Activated naive CD4-positive, alpha-beta T cell treated with anti-CD3 and anti-CD28 coated beads, Interleukin-2, amount 50 U/mL, for 72 hours (primary cell): ENCODE measurements around the gene TULP3. TPM values are rescaled to one million over a fixed set of nuclear protein-coding genes. Genes with fewer than 3 reads are reported as not detected.
A peak's percentile ranks its signal among the peaks of the same experiment; 100 is the strongest.

Source experiments
- ATAC-seq, 2 donors: fragments of 150-1000 bp; cut with Tn5 transposase; 2 replicates each; pipeline ENCODE4 v1.10.0; 2021; ENCODE audit warnings: mild to moderate bottlenecking in 2 of 2, moderate library complexity in 2 of 2
- DNase-seq, 2 donors: peaks; one replicate each; pipeline ENCODE4 v3.0.0; 2021 to 2022; ENCODE audit warnings: low spot score in 2 of 2
- H3K27ac Mint-ChIP-seq, 2 donors: one replicate each; pipeline ENCODE4 v1.8.0; 2022; ENCODE audit warnings: mild to moderate bottlenecking in 2 of 2, mixed read lengths in 2 of 2
- H3K36me3 Mint-ChIP-seq, 2 donors: one replicate each; pipeline ENCODE4 v1.8.0; 2022; ENCODE audit warnings: mixed read lengths in 2 of 2
- H3K9me3 Mint-ChIP-seq, 2 donors: one replicate each; pipeline ENCODE4 v1.8.0; 2022; ENCODE audit warnings: mixed read lengths in 2 of 2
- total RNA-seq, 2 donors: library from RNA; stranded (reverse); gene quantifications; one replicate each; pipeline ENCODE4 v1.2.3, GENCODE V29; 2022

TULP3 gene
- total RNA-seq, 2 donors from 2014 or later: 4.9 to 7.3 TPM

GRCh38 chr12:2974560-2974971, 83.9 kb downstream of the TULP3 start:
- Mint-ChIP-seq H3K36me3 (no peaks in the 10 kb centered on the region), H3K9me3 (no peaks in the 10 kb centered on the region), H3K27ac (no peak overlapping the region)
- ATAC-seq (no peak), DNase-seq (no peak)

DNA sequence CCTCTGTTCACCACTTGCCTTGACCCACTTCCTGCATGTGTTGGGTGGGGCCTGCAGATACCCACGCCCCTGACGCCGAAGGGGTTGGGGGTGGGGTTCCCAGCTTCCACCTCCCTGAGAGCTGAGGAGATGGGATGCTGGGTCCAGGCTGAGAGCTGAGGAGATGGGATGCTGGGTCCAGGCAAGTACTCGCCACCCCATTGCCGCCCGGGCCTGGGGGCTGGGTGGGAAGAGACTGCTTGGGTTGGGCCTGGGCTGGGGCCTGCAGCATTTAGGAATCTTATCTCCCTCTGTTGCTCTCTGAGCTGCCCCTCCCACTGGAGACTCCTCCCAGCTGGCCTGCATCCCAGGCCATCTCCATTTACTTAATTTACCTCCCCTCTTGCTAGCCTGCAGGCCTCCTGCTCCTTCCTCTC, 85.9 kb downstream of the TULP3 start:
- H3K9me3 Mint-ChIP-seq: no peaks in the 10 kb centered on the region
- H3K36me3 Mint-ChIP-seq: no peaks in the 10 kb centered on the region
- DNase-seq (no peak), ATAC-seq (no peak)
- no peak overlapping the region for H3K27ac Mint-ChIP-seq

DNA sequence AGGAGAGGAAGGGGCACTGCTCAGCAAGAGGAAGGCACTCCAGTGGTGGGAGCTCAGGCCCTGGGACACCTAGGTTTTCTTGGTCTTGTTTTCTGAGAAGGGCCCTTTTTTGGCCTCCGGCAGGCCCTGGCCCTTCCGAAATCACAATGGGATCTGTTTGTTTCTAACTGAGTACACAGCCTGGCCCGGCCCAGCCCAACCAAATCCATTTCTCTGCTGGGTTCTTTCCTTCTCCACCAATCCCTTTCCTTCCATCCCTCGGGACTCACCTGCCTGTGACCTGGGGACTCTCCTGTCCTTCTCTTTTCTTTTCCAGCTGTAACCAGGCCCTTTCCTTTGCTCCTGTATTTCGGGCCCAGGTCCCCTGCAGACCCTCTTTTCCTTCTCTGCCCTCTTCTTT, 87.1 kb downstream of the TULP3 start:
- H3K36me3 Mint-ChIP-seq: no peaks in the 10 kb centered on the region
- no peaks in the 10 kb centered on the region for H3K9me3 Mint-ChIP-seq
- peak overlapping the region in 1 of 2 donors; percentile 83 for H3K27ac Mint-ChIP-seq
- DNase-seq (no peak), ATAC-seq (no peak)

- Mint-ChIP-seq H3K36me3 (no peaks in the 10 kb centered on the region), H3K27ac (no peak overlapping the region), H3K9me3 (no peaks in the 10 kb centered on the region)
- DNase-seq: no peak
- no peak for ATAC-seq
These were observed 89.1 kb downstream of the TULP3 start for GRCh38 chr12:2979806-2980205.

DNA sequence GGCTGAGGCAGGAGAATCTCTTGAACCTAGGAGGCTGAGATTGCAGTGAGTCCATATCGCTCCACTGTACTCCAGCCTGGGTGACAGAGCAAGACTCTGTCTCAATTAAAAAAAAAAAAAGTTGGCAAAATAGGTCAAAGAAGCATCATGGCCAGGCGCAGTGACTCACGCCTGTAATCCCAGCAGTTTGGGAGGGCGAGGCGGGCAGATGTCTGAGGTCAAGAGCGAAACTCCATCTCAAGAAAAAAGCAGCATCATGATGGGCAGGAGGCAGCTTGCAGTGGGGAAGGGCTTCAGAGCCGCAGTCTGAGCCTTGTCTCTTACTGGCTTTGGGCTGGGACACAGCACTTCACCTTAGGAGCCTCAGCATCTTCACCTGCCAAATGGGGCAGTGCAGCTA, 89.9 kb downstream of the TULP3 start:
- ATAC-seq: no peak
- Mint-ChIP-seq H3K36me3 (no peaks in the 10 kb centered on the region), H3K27ac (no peak overlapping the region), H3K9me3 (no peaks in the 10 kb centered on the region)
- DNase-seq: no peak

DNA sequence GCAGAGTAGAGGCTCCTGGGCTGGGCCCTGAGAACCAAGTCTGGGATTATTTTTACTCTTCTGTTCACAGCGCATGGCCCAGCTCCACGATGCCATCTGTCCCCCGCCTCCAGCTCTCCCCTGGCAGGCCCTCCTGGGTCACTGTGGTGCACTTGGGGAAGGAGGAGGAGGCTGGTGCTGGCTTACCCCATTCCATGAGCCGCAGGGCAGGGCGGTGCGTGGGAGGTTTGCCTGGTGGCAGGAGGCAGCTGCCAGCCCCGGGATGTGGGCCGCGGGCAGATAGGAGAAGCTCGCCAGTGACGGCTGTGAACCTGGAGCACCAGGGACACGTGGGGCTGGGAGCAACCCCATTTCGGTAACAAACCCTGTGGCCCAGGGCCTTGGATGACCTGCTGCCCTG, 91.7 kb downstream of the TULP3 start:
- H3K9me3 Mint-ChIP-seq: no peaks in the 10 kb centered on the region
- no peak for ATAC-seq
- H3K36me3 Mint-ChIP-seq: no peaks in the 10 kb centered on the region
- no peak overlapping the region for H3K27ac Mint-ChIP-seq
- no peak for DNase-seq

GRCh38 chr12:2984249-2984648, 93.6 kb downstream of the TULP3 start:
- no peaks in the 10 kb centered on the region for H3K36me3 Mint-ChIP-seq
- DNase-seq (no peak), ATAC-seq (no peak)
- no peak overlapping the region for H3K27ac Mint-ChIP-seq
- no peaks in the 10 kb centered on the region for H3K9me3 Mint-ChIP-seq

GRCh38 chr12:2984698-2985097, 94.0 kb downstream of the TULP3 start:
- Mint-ChIP-seq H3K27ac (no peak overlapping the region), H3K9me3 (peaks cover 2% of the 10 kb centered on the region in 2 donors), H3K36me3 (no peaks in the 10 kb centered on the region)
- DNase-seq (no peak), ATAC-seq (no peak)

- no peak for ATAC-seq
- DNase-seq: no peak
- Mint-ChIP-seq H3K27ac (no peak overlapping the region), H3K9me3 (peaks cover 5 to 6% of the 10 kb centered on the region in 2 donors), H3K36me3 (no peaks in the 10 kb centered on the region)
These were observed 96.2 kb downstream of the TULP3 start for GRCh38 chr12:2986876-2987275.

DNA sequence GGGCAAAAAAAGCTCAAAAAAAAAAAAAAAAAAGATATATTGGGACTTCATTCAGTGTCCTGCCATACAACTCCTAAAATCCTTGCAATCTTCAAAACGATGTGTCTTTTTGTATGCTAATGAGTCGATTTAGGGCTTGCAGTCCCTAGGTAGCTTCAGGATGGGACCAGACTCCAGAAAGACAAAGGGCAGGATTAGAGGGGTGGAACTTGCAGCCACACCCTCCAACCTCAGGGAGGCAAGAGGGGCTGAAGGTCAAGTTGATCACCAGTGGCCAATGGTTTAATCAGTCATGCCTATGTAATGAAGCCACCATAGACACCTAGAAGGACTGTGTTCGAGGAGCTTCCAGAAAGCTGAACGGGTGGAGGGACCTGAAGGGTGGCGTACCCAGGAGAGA, 97.8 kb downstream of the TULP3 start:
- ATAC-seq (no peak), DNase-seq (no peak)
- Mint-ChIP-seq H3K27ac (no peak overlapping the region), H3K9me3 (peaks cover 5 to 6% of the 10 kb centered on the region in 2 donors), H3K36me3 (no peaks in the 10 kb centered on the region)

Other genes starting within 250 kb of the TULP3 start
- 100 to 1,000 TPM; 130 to 134 TPM for gene FKBP4, start 95.9 kb upstream of the TULP3 start, total RNA-seq
- 10 to 100 TPM; 36.3 to 39.1 TPM for gene ITFG2, start 78.2 kb upstream of the TULP3 start, total RNA-seq
- not detected for gene NRIP2, start 55.9 kb upstream of the TULP3 start, total RNA-seq
- under 1 TPM; 0.20 to 0.43 TPM for gene TEX52, start 33.9 kb upstream of the TULP3 start, total RNA-seq
- 100 to 1,000 TPM; 105 to 112 TPM for gene FOXM1, start 13.7 kb upstream of the TULP3 start, total RNA-seq
- 10 to 100 TPM; 30.1 to 49.4 TPM for gene RHNO1, start 13.7 kb upstream of the TULP3 start, total RNA-seq
- 1 to 10 TPM in 1 of 2 donors, under 1 TPM in 1; 0.32 to 8.3 TPM for gene TEAD4, start 68.5 kb downstream of the TULP3 start, total RNA-seq
- under 1 TPM; 0.50 to 0.97 TPM for gene TSPAN9, start 186.5 kb downstream of the TULP3 start, total RNA-seq